NCI-H1694 (cell line): ENCODE measurements around the gene PLA2G3.
A peak's percentile ranks its signal among the peaks of the same experiment; 100 is the strongest.

Experiments used
- DNase-seq: peaks from one replicate; lab custom pipeline; 2025; lab: John Stamatoyannopoulos, UW

The PLA2G3 gene

DNA sequence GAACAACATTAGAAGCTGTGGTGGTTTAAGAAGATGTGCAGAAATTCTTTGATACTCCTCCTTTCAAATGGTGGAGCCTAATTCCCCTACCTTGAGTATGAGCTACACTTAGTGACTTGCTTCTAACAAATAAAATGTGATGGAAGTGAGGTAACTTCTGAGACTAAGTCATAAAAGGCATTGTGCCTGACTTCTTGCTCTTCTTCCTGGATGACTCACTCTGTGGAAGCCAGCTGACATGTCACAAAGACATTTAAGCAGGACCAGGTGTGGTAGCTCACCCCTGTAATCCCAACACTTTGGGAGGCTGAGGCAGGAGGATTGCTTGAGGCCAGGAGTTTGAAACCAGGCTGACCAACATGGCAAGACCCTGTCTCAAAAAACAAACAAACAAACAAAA is 3.9 kb upstream of the PLA2G3 start:
- DNase-seq = no peak

DNA sequence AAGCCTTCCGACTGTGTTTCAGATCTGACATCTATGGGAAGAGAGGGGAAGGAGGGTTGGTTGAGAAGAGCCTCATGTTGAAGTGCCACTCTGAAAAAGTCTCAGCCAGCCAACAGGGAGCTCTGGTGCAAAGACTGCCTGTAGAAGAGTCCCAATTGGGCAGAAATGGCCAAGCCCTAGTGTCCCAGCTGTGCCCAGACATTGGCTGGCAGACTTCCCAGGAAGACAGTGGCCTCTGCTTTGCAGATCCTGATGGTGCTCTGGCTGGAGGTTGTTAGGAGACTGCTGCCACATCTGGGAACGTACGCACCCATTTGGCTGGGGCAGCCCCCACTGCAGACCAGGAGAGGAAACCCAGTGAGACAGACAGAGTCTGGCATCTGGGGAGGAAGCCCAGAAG is 3.2 kb upstream of the PLA2G3 start:
- DNase-seq = peak; percentile 14

DNA sequence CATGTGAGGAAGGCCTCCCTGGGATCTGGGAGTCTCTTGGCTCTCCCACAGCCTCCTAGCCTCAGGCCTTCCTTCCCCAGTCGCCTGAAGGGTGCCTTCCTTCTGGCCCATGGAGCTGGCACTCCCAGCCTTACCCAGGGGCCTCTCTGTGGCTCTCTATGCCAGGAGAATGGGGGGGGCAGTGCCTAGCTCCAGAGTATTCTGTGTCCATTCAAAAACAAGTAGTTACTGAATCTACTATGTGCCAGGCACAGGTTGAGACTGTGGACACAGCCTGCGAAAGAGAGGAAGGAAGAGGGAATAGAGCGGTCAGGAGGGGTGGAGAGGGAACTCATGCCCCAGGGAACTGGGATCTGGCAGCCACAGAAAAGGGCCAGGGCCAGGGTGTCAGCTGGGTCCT is 2.7 kb upstream of the PLA2G3 start:
- DNase-seq = no peak

DNA sequence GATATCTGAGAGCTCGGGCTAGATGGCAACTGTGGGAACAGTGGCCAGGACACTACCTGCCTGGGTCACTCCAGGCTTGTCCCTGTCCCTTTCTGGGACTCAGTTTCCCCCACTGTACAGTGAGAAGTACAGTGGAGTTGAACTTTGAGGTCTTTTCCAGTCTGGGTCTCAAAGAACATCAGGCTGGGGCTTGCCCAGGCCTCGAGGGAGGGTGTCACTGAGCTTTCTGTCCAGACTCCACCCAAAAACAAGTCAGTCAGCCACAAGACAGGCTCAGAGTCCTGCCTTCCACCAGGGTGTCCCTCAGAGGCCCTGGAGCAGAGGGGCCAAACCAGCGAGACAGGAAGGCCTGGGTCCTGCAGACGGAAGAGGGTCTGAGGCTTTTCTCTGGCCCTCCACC is 2.0 kb upstream of the PLA2G3 start:
- DNase-seq = no peak

DNA sequence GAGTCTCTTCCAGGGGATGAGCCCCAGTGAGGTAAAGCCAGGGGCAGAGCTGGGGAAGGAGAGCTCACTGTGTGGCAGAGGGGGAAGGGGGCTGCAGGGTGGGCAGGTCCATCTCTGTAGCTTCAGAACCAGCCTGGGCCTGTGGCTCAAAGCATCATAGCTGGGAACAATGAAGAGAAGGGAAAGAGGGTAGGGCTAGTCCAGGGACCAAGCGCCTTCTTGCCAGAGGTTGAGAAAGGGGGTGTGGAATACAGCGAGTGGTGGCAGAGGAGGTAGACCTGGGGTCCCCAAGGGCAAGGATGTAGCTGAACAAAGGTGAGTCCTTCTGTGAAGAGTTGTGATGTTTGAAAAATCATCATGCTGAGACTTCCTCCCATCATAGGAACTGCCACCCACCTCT is 1.2 kb upstream of the PLA2G3 start:
- no peak for DNase-seq

DNA sequence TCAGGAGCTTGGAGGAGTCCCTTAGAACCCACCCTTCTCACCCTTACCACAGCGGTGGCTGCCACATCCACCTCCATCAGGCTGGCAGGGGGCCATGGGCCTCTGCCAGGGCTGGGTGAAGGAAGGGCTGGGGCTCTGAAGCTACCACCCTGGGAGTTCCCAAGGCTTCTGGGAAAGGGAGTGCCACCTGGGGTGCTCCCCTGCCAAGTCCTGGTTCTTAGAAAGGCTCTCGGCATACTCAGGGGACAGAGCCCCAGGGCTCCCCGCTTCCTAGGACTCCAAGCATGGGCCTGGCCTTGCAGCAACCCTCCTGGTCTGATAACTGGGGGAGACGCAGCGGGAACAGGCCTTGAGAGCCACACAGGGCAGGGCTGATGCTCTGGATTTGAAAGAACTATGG is 438 bp upstream of the PLA2G3 start:
- no peak for DNase-seq

DNA sequence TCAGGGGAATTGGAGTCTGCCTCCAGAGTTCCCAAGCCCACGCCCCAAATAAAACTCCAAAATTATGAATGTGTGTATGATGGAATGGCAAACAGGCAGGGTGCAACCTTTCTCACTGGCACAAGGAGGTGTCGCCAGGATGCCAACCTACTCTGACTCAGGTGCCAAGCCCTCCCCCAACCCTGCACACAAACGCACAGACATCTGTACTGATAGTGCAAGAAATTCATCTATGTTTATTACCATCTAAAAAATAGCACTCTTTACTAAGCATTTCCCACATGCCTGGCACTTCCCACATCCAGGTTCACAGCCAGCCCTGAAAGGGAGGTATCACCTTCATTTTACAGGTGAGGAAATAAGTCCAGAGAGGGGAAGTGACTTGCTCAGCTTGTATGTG is 1.2 kb downstream of the PLA2G3 start:
- no peak for DNase-seq

DNA sequence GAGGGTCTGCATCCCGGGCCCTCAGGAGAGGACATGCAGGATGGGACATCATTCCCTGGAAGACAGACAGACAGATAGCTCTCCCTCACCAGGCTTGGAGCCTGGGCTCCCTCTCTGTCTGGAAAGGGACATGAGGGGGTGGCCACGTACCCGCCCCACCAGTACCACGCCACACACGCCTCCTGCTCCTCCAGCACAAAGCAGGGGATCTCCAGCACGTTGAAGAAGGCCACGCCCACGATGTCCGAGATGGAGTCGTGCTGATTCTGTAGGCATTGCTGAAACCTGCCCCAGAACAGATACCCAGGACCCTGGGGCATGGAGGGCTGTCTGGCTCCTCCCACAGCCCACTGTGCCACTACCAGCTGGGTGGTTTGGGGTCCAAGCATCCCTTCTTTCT is 2.2 kb downstream of the PLA2G3 start:
- no peak for DNase-seq

DNA sequence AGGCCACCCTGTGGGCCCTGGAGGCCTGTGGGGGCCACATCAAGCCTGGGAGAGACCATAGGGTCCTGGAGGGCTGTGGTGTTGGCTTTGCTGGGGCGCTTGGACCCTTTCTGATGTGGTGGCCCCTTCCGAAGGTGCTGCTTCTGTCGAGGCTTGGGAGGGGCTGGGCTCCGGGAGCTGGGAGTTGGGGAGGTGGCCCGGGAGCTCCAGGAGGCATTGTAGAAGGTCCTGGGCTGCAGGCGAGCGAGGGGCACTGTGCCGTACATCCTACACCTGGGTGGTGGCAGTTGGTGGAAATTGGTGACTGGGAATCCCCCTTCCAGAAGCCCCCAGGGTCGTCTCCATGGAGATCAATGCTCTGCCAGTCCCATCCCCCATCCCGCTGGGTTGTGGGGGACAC is 2.6 kb downstream of the PLA2G3 start:
- DNase-seq = no peak

DNA sequence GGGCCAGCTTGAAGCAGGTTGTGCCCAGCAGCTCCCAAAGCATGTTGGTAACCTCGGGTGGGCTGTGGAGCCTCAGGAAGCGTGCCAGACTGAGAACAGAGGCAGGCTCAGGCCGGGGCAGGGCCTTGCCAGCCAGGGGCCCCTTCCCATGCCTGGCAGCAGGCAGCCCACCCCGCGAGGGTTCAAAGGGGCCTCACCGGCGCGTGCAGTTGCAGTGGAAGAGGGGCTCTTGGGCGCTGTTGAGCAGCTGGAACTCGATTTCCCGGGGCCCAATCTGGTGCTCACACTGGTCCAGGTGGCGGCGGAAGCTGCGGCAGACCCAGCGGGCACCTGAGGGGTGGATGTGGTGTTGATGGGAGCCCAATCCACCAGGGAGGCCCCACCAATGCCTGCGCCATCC is 3.6 kb downstream of the PLA2G3 start:
- DNase-seq = no peak

DNA sequence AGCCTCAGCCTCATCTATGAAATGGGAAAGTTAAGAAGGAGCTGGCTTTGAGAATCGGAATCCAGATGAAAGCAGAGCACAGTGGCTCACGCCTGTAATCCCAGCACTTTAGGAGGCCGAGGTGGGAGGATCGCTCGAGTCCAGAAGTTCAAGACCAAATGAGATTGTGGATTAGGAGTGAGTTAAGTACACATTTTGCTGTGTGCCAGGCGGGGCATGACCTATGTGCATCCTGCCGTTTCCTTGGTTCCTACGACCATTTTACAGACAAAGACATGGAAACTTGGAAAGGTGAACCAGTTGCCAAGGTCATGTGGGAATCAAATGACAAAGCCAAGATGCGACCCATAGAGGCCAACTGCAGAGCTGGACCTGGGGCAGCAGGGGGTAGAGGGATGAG is 4.2 kb downstream of the PLA2G3 start:
- no peak for DNase-seq

DNA sequence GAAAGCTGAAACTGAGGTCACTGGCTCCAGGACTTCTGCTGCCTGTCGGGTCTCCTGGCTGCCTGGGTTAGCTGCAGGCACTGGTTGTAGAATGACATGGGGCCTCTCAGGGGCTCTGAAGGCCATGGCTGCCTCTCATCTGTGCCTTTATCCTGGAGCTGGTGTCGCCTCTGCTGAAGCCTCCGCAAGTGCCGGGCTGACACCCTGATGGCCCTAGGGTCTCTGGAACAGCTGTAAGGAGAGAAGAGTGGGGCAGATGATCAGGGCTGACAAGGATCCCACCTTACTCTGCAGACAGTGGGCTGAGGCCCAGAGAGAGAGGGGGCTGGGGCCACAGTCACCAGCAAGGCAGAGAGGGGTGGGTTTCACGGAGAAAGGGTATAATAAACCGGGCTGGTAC is 4.6 kb downstream of the PLA2G3 start:
- no peak for DNase-seq

DNA sequence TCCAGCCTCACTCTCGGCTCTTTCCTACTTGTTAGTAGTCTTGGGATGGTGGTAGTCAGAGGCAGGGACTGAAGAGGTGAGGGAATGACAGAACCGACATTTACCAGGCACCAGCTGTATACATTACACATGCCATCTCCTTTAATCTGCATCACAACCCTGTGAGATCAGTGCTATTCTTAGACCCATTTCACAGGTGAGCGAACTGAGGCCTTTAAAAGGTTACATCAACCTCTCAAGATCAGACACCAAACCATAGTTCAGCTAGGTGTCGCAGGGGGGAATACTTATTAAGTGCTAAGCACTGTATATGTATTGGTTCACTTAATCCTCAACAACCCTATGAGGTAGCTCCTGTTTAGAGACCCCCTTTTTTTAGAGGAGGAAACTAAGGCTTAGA is 5.6 kb downstream of the PLA2G3 start:
- DNase-seq = no peak

DNA sequence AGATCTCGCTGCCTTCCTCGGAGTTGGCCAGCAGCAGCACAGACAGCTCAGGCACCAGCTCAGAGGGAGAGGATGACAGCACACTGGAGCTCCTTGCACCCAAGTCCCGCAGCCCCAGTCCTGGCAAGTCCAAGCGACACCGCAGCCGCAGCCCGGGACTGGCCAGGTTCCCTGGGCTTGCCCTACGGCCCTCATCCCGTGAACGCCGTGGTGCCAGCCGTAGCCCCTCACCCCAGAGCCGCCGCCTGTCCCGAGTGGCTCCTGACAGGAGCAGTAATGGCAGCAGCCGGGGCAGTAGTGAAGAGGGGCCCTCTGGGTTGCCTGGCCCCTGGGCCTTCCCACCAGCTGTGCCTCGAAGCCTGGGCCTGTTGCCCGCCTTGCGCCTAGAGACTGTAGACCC is 6.4 kb downstream of the PLA2G3 start:
- no peak for DNase-seq

DNA sequence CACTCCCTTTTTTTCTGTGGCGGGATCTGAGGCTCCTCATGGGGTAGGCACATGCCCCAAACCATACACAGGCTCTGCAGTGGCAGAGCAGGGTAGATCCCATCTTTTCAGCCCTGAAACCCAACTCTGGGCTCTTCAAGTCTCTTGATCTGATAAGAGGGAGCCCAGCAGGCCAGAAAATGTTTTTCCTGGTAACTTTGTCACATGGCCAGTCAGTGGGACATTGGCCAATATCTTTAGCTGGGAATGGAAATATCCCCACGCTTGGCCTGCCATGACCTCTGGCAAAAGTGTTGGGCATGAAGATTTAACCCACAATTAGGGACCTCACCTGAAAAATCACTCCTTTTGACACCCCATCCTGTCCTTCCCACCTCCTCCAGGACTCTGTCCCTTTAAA is 9.4 kb downstream of the PLA2G3 start:
- DNase-seq = no peak

DNA sequence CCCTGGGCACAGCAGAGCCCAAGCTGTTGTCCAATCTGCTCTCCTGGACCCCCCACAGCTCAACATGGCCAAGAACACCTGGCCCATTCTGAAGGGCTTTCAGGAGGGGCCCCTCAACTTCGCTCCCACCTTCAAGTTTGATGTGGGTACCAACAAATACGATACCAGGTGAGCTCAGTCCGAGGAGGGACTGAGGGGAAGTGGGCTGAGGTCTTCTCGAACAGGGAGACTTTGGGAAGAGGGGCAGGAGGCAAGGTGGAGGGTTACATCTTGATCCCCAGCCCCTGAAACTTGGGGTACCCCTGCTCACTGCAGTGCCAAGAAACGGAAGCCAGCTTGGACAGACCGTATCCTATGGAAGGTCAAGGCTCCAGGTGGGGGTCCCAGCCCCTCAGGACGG is 12.2 kb downstream of the PLA2G3 start:
- no peak for DNase-seq

DNA sequence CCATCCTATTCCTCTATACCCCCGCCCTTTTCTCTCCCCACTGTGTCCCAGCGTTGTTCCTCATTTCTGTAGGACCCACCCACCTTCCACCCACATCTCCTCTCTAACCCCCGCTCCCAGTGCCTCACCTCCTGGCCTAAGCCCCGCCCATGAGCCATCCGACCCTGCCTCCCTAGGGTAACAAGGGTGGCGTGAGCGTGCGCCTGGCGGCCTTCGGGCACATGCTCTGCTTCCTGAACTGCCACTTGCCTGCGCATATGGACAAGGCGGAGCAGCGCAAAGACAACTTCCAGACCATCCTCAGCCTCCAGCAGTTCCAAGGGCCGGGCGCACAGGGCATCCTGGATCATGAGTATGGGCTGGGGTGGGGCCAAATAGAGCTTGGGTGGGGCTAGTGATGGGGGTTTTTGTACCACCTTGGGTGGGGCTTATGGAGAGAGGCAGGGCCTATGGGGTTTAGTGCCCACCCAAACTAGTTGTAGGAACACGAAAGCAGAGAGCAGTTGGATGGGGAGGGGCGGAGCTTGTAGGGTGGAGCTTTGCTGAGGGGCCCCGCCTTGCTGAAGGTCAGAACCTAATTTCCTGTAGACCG is 13.0 kb downstream of the PLA2G3 start:
- no peak for DNase-seq

DNA sequence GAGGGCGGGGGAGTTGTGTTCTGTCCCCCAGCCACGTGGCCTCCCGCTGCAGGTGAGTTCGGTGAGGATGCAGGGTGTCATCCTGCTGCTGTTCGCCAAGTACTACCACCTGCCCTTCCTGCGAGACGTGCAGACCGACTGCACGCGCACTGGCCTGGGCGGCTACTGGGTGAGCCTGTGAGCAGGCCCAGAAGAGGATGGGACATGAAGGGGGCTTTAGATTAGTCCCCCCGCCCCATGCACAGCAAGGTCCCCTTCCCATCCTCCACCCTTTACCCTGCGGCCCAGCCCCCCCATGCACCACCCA is 13.5 kb downstream of the PLA2G3 start:
- DNase-seq = no peak

DNA sequence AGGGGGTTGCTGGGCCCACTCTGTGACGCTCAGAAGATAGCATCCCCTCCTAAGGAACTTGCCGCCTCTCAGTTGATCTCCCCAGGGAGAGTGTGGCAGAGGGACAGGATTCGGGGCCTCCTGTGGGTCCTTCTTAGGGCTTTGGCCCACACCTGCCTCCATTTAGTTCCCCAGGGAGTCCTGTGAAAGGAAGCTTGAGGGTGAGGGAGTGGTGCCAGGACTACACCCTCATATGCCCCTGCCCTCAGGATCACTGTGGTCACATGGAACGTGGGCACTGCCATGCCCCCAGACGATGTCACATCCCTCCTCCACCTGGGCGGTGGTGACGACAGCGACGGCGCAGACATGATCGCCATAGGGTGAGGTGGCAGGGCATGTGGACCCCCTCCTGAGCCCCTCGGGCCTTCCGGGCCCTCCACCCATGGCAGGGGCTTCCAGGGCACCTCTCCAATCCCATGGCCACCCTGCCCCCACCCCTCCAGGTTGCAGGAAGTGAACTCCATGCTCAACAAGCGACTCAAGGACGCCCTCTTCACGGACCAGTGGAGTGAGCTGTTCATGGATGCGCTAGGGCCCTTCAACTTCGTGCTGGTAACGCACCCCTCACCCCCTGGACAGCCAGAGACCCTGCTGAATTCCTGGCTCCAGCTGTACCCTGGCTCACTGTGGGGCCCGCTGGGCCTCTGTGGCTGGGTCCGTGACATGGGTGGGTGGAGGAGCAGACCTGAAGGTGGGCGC is 14.0 kb downstream of the PLA2G3 start:
- no peak for DNase-seq

DNA sequence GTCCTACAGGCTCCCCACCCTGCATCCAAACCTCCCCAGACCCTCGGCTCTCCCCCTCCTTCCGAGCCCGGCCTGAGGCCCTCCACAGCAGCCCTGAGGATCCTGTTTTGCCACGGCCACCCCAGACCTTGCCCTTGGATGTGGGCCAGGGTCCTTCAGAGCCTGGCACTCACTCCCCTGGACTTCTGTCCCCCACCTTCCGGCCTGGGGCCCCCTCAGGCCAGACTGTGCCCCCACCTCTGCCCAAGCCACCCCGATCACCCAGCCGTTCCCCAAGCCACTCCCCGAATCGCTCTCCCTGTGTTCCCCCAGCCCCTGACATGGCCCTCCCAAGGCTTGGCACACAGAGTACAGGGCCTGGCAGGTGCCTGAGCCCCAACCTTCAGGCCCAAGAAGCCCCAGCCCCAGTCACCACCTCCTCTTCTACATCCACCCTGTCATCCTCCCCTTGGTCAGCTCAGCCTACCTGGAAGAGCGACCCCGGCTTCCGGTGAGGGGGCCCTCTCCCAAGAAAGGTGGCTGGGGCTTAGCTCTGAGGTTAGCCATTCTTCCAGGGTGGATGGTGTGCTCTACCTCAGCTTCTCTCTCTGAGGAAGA is 14.7 kb downstream of the PLA2G3 start:
- DNase-seq = no peak

DNA sequence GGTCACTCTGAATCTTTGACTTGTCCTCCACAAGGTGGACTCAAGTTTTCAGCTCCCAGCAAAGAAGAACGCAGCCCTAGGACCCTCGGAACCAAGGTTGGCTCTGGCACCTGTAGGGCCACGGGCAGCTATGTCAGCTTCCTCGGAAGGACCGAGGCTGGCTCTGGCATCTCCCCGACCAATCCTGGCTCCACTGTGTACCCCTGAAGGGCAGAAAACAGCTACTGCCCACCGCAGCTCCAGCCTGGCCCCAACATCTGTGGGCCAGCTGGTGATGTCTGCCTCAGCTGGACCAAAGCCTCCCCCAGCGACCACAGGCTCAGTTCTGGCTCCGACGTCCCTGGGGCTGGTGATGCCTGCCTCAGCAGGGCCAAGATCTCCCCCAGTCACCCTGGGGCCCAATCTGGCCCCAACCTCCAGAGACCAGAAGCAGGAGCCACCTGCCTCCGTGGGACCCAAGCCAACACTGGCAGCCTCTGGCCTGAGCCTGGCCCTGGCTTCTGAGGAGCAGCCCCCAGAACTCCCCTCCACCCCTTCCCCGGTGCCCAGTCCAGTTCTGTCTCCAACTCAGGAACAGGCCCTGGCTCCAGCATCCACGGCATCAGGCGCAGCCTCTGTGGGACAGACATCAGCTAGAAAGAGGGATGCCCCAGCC is 15.4 kb downstream of the PLA2G3 start:
- DNase-seq = no peak

DNA sequence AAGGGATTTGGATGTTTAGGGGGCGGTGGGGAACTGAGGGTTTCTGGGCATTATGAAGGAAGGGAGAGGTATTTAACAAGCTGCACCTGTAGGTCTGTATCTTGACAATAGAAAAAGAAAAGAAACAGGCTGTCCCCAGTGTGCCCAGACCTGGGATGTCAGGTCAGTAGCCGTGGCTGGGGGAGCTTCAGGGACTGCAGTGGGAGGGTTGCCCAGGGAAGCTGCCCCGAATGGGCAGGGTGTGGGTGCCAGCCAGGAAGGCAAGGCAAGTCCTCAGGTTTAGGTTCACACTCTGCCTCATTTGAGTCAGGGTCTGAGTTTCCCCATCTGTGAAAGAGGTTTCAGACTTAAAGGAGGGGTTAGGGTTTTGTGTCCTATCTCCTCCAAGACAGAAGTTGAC is 16.0 kb downstream of the PLA2G3 start:
- DNase-seq = no peak

DNA sequence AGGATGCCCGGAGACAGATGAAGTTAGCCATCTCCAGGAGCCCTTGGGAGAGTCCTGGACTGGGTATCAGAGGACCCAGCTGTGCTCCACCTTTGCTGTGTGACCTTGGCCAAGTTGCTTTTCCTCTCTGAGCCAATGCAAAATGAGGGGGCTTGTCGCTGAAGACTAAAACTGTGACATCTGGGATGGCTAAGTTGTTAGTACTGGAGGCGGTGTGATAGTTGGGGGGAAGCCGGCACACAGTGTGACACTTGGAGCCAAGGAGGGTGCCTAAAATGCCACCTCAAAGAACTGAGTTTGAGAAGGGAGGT is 17.1 kb downstream of the PLA2G3 start:
- no peak for DNase-seq
